Spleen (tissue), 7 donors: ENCODE measurements around the gene MEX3D.

Experiments
- POLR2AphosphoS5 ChIP-seq, 3 donors: sonication (generic); formaldehyde crosslinking; IDR thresholded peaks; one replicate each; pipeline ENCODE4 v1.5.1; 2017; ENCODE audit warnings: antibody characterized with exemption in 3 of 3
- TF ChIP-seq, protein P1 (sequence below), 11 experiments: fragments of 200-600 bp in 7 of 11; fragments of 450-650 bp in 4 of 11; sonication (generic) in 4 of 11; IDR thresholded peaks in 8 of 11; conservative IDR thresholded peaks in 3 of 11; 1 replicate in 7 of 11; 2 replicates in 4 of 11; pipeline versions ENCODE4 v1.4.0 to v1.8.0; 2016 to 2021; ENCODE audit warnings: antibody characterized with exemption in 11 of 11, inconsistent platforms in 4 of 11, mild to moderate bottlenecking in 1 of 11
- donor health status: DM: no; HTN: no; CAD: no; lungs with moderate emphysema.
- donor health status: DM: no; HTN: no; CAD: no.
- donor health status: DM: no; HTN: no; CAD: no.

DNA sequence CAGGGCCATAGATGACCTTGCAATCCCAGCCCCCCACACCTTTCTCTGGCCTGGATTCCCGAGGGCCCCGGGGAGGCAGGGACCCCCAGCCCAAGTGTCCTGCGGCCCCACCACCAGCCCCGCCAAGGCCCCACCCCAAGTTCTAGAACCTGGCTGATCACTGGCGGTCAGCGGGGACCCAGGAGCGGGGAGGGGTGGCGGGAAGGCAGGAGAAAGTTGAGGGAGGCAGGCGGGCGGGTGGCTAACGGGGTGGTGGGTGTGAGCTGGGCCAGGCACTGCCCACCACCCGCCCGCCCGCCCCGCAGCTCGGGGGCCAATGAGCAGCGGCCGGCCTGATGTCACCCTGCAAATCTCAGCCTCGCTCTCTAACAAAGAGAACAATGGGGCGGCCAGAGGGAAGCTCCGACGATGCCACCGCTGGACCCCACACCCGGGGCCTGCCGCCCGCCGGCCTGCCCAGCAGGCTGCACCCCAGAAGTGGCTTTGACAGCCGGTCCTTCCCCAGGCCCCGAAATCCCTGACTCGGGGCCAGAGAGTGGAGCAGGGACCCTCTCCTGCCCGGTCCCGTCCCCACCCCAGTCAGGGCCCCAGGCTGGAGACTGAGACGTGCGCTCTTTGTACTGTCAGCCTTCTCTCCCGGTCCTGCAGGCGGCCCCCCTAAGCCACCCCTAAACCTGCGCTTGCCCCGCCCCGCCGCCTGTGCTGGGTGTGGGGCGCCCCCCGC is 1.6 kb downstream of the MEX3D start:
- peak in 2 of 3 donors; percentile 77 to 78 for TF ChIP-seq POLR2AphosphoS5 (IDR thresholded peaks at IDR 0.05)
- TF ChIP-seq, protein P1, sequence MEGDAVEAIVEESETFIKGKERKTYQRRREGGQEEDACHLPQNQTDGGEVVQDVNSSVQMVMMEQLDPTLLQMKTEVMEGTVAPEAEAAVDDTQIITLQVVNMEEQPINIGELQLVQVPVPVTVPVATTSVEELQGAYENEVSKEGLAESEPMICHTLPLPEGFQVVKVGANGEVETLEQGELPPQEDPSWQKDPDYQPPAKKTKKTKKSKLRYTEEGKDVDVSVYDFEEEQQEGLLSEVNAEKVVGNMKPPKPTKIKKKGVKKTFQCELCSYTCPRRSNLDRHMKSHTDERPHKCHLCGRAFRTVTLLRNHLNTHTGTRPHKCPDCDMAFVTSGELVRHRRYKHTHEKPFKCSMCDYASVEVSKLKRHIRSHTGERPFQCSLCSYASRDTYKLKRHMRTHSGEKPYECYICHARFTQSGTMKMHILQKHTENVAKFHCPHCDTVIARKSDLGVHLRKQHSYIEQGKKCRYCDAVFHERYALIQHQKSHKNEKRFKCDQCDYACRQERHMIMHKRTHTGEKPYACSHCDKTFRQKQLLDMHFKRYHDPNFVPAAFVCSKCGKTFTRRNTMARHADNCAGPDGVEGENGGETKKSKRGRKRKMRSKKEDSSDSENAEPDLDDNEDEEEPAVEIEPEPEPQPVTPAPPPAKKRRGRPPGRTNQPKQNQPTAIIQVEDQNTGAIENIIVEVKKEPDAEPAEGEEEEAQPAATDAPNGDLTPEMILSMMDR (IDR thresholded peaks at IDR 0.05 in 8 of 11, conservative IDR thresholded peaks at IDR 0.05 in 3 of 11) = no peak
